ENCODE data around the gene CEBPA.

GRCh38 chr19:33278023-33278402 lies 24.3 kb downstream of the CEBPA start:
- TF ChIP-seq CTCF (IDR thresholded peaks at IDR 0.05; ENCODE audit: insufficient read depth, low read length, poor library complexity, severe bottlenecking) (no peak), EZH2phosphoT487 (conservative IDR thresholded peaks at IDR 0.05; ENCODE audit: low read length) (no peak)

Measured in SU-DHL-6 (cell line).